GM18868 (cell line): Measurements from ENCODE around the gene RING1.

Experiments
- ATAC-seq: cut with Tn5 transposase; IDR thresholded peaks from one replicate; pipeline ENCODE4 v1.9.1; 2021; ENCODE audit warnings: mild to moderate bottlenecking, moderate library complexity; ENCODE audit not compliant: unreplicated experiment

Gene RING1

GRCh38 chr6:33171880-33172687 lies 36.2 kb upstream of the RING1 start:
- no peak for ATAC-seq

DNA sequence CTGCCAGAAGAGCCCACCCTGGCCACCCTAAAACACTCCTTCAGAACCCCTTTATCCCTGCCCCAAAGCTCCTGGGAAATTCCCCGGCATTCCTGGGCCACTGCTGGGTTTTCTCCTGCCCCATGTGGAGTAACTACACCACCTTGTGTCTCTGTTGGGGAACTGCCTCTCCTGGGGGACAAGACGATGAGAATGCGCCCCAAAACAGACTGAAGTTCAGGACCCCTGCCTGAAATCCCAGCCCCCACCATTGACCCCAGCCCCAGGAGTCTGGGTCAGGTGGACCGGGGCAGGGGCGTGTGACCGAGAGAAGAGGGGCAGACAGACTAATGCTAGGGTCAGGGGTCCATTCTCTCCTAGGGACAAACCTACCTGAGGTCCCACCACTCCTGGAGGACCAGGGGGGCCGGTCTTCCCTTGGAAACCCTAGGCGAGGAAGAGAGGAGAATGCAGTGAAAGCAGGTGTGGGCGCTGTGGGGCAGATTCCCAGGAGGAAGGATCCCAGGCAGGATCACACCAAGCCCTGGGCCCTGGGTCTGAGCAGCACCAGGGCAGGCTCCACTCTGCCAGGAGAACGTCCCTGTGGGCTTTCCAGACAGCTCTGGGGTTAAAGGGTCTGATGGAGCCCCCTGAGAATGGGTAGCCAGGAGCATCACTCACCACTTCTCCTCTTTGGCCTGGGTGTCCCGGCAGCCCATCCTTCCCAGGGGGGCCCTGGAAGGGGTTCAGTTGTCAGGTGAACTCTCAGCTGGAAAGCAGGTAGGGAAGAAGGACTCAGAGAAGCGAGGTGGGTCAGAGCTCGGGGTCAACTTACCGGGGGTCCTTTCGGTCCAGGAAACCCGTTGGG lies 35.4 kb upstream of the RING1 start:
- ATAC-seq: no peak

DNA sequence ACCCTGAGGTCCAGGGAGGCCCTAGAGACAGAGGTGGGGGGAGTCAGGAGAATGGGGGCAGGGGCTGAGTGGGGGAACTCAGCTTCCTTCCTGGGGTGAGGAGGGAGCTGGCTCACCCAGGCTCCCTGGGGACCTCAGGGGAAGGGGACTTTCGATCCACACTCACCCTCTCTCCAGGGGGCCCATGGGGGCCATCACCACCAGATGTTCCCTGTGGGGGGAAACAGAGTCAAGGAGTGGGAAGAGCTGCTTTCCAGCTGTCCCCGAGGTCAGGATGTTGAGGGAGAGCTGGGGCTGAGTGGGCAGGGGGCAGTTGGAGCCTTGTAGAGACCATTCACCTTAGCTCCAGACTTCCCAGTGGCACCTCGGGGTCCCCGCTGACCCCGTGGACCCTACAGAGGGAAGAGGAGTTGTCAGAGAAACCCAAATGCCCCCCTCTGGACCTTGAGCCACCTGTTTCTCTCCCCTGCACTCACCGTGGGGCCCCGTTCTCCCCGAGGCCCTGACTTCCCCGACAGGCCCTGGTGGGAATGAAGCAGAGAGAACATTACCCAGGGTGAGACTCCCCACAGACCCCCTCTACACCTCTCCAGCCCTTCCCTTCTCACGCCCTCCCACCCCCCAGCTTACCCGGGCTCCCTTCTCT lies 34.6 kb upstream of the RING1 start:
- no peak for ATAC-seq

DNA sequence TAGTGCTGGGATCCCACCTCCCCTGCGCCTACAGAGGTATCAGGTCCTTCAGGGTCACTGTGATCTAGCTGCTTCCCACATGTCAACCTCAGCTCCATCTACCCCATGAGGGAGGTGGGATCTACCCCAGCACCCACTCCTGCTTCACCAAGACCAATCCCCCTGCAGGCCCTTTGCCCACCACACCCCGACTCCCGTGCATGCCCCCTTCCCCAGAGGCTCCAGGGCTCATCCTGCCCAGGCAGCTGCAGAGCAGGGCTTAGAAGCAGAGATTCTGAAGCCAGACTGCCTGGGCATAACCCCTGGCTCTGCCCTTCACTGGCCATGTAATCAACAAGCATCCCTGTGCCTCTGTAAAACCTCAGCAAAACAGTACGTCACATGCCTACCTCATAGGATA lies 33.5 kb upstream of the RING1 start:
- ATAC-seq: no peak

DNA sequence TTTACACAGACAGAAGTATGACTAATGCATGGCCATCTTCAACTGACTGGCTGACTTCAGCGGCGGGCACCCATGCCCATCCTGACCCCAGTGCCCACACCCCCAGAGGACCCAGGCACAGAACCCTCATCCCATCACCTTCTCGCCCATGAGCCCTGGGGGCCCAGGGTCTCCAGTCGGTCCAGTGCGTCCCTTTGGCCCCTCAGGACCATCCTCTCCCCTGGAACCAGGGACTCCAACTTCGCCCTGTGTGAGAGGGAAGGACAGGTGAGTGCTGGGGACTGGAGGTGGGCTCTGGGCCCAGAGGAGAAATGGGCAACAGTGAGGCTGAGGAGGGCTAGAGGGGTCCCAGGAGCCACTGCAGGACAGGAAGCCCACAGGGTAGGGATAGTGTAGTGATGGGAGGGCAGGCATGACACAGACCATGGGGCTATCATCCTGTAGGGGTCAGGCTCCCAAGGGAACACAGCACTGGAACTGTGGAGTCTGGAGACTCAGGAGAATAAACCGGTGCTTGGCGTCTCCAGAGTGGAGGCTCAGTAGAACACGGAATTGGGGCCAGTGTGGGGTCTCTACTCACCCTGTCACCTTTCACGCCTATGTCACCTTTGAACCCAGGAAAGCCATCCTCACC lies 32.7 kb upstream of the RING1 start:
- no peak for ATAC-seq

DNA sequence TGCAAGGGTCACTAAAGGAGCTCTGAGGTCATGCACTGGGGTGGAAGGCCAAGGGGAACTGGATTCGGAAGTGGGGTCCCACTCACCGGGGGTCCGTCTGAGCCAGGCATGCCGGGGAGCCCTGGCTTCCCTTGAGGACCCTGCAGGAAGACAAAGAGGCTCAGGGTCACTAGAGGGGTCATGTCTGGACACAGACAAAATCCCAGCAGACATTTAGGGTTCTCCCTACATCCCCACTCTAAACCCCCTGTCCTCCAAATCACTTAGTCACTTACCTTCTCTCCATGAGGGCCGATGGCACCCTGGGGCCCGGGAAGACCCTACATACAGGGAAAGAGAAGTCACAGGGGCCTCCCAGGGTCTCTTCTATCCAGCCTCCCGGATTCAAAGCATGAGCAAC lies 31.4 kb upstream of the RING1 start:
- no peak for ATAC-seq

GRCh38 chr6:33177552-33178446 lies 30.5 kb upstream of the RING1 start:
- ATAC-seq: no peak

GRCh38 chr6:33178755-33179475 lies 29.4 kb upstream of the RING1 start:
- no peak for ATAC-seq

DNA sequence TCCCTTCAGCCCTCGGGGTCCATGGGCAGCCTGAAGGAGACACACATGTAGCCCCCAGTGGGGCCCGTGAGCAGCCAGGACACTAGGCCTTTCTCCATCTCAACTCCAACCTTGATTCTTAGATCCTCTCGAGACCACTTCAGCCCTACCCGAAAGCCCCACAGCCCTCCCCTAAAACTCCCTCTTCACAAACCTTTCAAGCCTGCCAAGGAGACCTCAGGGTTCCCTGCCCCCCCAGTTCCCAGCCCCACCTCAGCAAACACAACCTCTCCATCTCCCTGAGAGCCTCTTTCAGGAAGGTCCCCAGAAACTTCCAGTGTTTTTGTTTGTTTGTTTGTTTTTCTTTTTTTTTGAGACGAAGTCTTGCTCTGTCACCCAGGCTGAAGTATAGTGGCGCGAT lies 27.2 kb upstream of the RING1 start:
- no peak for ATAC-seq

- ATAC-seq: no peak
Measured at GRCh38 chr6:33183071-33183683, 25.1 kb upstream of the RING1 start.

DNA sequence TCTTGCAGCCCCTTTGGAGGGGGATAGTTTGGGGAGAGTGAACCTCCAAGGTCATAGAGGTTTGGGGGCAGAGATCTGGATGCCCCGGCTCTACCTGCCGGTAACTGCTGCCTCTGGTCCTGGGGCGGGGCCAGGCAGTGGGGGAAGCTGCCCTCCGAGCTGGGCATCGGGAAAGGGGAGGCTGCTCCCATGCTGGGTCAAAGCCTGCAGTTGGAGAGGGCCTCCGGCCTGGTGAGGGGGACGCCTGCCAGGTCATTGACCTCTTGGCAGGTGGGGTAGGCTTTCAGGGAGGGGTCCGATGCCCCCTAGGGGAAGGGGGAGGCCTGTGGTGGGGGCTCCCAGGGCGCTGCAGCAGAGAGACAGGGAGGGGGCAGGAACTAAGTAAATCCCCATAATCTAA lies 23.1 kb upstream of the RING1 start:
- ATAC-seq: no peak

DNA sequence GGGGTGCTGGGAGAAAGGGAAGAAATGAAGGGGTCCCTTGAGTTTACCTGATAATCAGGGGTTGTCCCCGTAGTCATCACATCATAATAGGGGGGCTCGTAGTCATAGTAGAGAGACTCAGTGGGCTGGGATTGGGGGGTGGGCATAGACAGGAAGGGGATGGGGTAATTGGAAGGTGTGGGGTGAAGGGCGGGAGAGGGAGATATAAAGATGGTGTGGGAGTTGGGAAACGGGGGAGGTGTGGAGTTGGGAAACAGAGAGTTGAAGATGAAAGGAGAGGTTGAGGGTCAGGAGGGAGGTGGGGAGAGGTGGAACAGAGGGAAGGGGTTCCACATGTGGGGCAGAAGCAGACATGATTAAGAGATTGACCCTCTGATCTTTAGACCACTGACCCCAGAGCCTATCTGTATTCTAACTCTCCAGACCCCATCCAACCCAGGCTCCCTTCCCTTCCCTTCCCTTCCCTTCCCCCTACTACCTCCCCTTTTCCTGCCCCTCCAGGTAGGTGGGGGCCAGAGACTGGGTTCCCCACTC lies 22.6 kb upstream of the RING1 start:
- ATAC-seq: no peak

- no peak for ATAC-seq
Measured at GRCh38 chr6:33187809-33188208, 20.5 kb upstream of the RING1 start.

- no peak for ATAC-seq
Measured at GRCh38 chr6:33189164-33189563, 19.1 kb upstream of the RING1 start.

GRCh38 chr6:33189625-33190448 lies 18.5 kb upstream of the RING1 start:
- ATAC-seq: no peak

- no peak for ATAC-seq
Measured at GRCh38 chr6:33190504-33191107, 17.7 kb upstream of the RING1 start.

DNA sequence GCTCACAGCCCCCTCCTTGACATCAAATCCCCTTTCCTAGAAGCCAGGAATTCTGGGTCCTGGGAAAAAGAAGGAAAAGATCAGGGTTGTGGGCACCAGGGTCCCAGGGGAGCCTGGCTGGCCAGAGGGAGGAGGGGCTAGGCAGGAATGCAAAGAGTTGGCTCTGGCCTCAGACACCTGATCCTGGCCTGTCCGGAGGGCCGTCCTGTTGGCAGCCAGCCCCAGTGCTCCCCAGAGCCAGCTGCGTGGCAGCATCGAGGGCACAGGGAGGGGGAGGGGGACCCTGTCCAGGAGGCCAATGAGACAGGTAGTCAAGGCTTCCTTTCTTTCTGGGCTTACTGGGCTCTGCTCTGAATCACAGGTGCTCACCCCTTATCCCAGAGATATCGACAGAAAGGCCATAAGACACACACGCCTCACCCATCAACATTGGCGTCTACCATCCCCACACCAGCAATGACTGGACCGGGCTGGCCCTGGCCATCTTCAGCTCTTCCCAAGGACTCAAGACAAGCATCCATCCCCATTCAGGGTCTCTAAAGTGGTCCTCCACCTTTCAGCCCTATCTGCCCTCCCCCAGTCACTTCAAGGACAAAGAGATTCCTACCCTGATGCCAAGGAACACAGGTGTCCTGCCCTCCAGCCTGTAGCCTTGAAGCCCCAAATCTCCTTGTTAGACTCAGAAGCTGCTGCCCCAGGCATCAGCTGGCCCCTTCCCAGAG lies 16.8 kb upstream of the RING1 start:
- ATAC-seq: no peak
